Right lobe of liver (tissue), 4 donors: ENCODE results near the gene ALKBH1.

Experiments used
- CTCF ChIP-seq, 4 donors: fragments of 200-600 bp in 3 of 4; fragments of 450-650 bp in 1 of 4; IDR thresholded peaks; one replicate each; pipeline versions ENCODE4 v1.5.1 to v1.8.0; 2016 to 2022; ENCODE audit warnings: antibody characterized with exemption in 4 of 4, mild to moderate bottlenecking in 2 of 4
- POLR2A ChIP-seq: fragments of 450-650 bp; IDR thresholded peaks from one replicate; pipeline ENCODE4 v1.6.1; 2017; ENCODE audit warnings: antibody characterized with exemption, mild to moderate bottlenecking
- donor health status: DM: no; HTN: no; CAD: no.
- donor health status: DM: no; HTN: no; CAD: no.
- donor health status: DM: no; HTN: yes; CAD: no.

GRCh38 chr14:77682158-77682553 lies 25.7 kb downstream of the ALKBH1 start:
- TF ChIP-seq CTCF (IDR thresholded peaks at IDR 0.05) (no peak), POLR2A (no peak)
